Ishikawa (cell line): ENCODE measurements around the gene LRRC46.

Experiments used
- CEBPB ChIP-seq: IDR thresholded peaks from 2 replicates; pipeline ENCODE4 v1.6.1; 2012
- CREB1 ChIP-seq: IDR thresholded peaks from 2 replicates; pipeline ENCODE4 v1.6.1; 2012; ENCODE audit warnings: low read depth
- EGR1 ChIP-seq: IDR thresholded peaks from 2 replicates; pipeline ENCODE4 v1.6.1; 2012
- EP300 ChIP-seq: IDR thresholded peaks from 2 replicates; pipeline ENCODE4 v1.6.1; 2012; ENCODE audit warnings: borderline replicate concordance
- MAX ChIP-seq: IDR thresholded peaks from 2 replicates; pipeline ENCODE4 v1.6.1; 2012
- RAD21 ChIP-seq: IDR thresholded peaks from 2 replicates; pipeline ENCODE4 v1.6.1; 2012; ENCODE audit warnings: low read depth
- REST ChIP-seq: IDR thresholded peaks from 2 replicates; pipeline ENCODE4 v1.6.1; 2012; ENCODE audit warnings: low read depth, mild to moderate bottlenecking
- TAF1 ChIP-seq: IDR thresholded peaks from 2 replicates; pipeline ENCODE4 v1.6.1; 2012; ENCODE audit warnings: low read depth, mild to moderate bottlenecking
- TCF12 ChIP-seq: IDR thresholded peaks from 2 replicates; pipeline ENCODE4 v1.6.1; 2012; ENCODE audit warnings: low read depth
- USF1 ChIP-seq: IDR thresholded peaks from 2 replicates; pipeline ENCODE4 v1.6.1; 2012
- YY1 ChIP-seq: IDR thresholded peaks from 2 replicates; pipeline ENCODE4 v1.6.1; 2012; ENCODE audit warnings: low read depth
- ZBTB7A ChIP-seq: IDR thresholded peaks from 2 replicates; pipeline ENCODE4 v1.6.1; 2012; ENCODE audit warnings: low read depth

- TF ChIP-seq REST (no peak), TAF1 (no peak), EP300 (no peak), YY1 (no peak), MAX (no peak), EGR1 (no peak), CREB1 (no peak), USF1 (no peak), TCF12 (no peak), ZBTB7A (no peak), RAD21 (no peak), CEBPB (no peak)
These were observed 26.3 kb downstream of the LRRC46 start for GRCh38 chr17:47857551-47858455.
